HL-60 (cell line): ENCODE measurements around the gene SMIM44.

Experiments
- GABPA ChIP-seq: IDR thresholded peaks from 2 replicates; pipeline ENCODE4 v1.6.1; 2012; ENCODE audit warnings: low read depth
- POLR2AphosphoS5 ChIP-seq: IDR thresholded peaks from 2 replicates; pipeline ENCODE4 v1.6.1; 2012; ENCODE audit warnings: low read depth
- TF ChIP-seq, protein P1 (sequence below): IDR thresholded peaks from 2 replicates; pipeline ENCODE4 v1.6.1; 2012; ENCODE audit warnings: low read depth; ENCODE audit not compliant: insufficient replicate concordance
- TF ChIP-seq, protein P2 (sequence below): IDR thresholded peaks from one replicate; pipeline ENCODE4 v1.5.1; 2011; ENCODE audit warnings: low read length, control low read depth, inconsistent platforms; ENCODE audit not compliant: insufficient read depth

DNA sequence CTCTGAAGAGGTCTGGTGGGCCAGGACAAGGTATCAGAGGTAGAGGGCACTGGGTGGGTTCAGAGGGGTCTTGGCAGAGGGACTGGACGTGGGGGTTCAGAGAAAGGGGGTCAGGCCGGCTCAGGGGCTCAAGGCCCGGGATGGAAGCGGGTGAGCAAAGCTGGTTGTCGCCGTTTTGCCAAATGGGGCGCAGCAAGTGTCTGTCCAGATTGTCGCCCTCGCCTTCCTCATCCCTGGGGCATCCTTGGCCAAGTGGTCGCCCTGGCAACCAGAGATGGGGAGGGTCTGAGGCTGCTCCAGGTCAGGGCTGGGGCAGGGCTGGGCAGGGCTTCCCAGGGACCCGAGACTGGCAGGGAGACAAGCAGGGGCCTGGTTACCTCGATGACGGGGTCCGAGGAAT lies 10.4 kb upstream of the SMIM44 start:
- TF ChIP-seq GABPA (no peak), POLR2AphosphoS5 (no peak)
- TF ChIP-seq, protein P1, sequence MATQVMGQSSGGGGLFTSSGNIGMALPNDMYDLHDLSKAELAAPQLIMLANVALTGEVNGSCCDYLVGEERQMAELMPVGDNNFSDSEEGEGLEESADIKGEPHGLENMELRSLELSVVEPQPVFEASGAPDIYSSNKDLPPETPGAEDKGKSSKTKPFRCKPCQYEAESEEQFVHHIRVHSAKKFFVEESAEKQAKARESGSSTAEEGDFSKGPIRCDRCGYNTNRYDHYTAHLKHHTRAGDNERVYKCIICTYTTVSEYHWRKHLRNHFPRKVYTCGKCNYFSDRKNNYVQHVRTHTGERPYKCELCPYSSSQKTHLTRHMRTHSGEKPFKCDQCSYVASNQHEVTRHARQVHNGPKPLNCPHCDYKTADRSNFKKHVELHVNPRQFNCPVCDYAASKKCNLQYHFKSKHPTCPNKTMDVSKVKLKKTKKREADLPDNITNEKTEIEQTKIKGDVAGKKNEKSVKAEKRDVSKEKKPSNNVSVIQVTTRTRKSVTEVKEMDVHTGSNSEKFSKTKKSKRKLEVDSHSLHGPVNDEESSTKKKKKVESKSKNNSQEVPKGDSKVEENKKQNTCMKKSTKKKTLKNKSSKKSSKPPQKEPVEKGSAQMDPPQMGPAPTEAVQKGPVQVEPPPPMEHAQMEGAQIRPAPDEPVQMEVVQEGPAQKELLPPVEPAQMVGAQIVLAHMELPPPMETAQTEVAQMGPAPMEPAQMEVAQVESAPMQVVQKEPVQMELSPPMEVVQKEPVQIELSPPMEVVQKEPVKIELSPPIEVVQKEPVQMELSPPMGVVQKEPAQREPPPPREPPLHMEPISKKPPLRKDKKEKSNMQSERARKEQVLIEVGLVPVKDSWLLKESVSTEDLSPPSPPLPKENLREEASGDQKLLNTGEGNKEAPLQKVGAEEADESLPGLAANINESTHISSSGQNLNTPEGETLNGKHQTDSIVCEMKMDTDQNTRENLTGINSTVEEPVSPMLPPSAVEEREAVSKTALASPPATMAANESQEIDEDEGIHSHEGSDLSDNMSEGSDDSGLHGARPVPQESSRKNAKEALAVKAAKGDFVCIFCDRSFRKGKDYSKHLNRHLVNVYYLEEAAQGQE, result no peak
- TF ChIP-seq, protein P2, sequence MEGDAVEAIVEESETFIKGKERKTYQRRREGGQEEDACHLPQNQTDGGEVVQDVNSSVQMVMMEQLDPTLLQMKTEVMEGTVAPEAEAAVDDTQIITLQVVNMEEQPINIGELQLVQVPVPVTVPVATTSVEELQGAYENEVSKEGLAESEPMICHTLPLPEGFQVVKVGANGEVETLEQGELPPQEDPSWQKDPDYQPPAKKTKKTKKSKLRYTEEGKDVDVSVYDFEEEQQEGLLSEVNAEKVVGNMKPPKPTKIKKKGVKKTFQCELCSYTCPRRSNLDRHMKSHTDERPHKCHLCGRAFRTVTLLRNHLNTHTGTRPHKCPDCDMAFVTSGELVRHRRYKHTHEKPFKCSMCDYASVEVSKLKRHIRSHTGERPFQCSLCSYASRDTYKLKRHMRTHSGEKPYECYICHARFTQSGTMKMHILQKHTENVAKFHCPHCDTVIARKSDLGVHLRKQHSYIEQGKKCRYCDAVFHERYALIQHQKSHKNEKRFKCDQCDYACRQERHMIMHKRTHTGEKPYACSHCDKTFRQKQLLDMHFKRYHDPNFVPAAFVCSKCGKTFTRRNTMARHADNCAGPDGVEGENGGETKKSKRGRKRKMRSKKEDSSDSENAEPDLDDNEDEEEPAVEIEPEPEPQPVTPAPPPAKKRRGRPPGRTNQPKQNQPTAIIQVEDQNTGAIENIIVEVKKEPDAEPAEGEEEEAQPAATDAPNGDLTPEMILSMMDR, result no peak
